Panc1 (cell line): ENCODE measurements around the gene CFAP74. TPM values are rescaled to one million over a fixed set of nuclear protein-coding genes. Genes with fewer than 3 reads are reported as not detected.

ENCODE experiments used
- ATAC-seq: fragments of 200-7000 bp; cut with Tn5 transposase; 2 replicates; pipeline ENCODE4 v1.9.1; 2020; ENCODE audit warnings: mild to moderate bottlenecking, moderate library complexity
- BruUV-seq: library from RNA; stranded (reverse); fragments of 400-500 nt; replicated peaks from 2 replicates; lab custom pipeline; 2021; lab: Mats Ljungman, UMichigan
- CTCF ChIA-PET: fragments of 300-600 bp; sonication (Branson Sonifier 250); formaldehyde crosslinking; loops from one replicate; lab custom pipeline; 2022; ENCODE audit warnings: antibody characterized with exemption; lab: Charles Lee
- POLR2A ChIA-PET: fragments of 300-600 bp; sonication (Branson Sonifier 250); formaldehyde crosslinking; loops from one replicate; lab custom pipeline; 2022; ENCODE audit warnings: antibody characterized with exemption; lab: Charles Lee
- DNase-seq: peaks from one replicate; pipeline ENCODE4 v3.0.0-alpha.2; 2010; ENCODE audit warnings: low read depth, low spot score
- H3K27ac ChIP-seq: 2 replicates; pipeline ENCODE4 v1.5.1; 2011; ENCODE audit warnings: mild to moderate bottlenecking, low read length, inconsistent platforms
- H3K27me3 ChIP-seq: fragments of 200-500 bp; sonication (Bioruptor generic); 2 replicates; pipeline ENCODE4 v1.6.0; 2014; ENCODE audit warnings: low read length, inconsistent platforms; ENCODE audit not compliant: control insufficient read depth, insufficient read depth
- H3K36me3 ChIP-seq: fragments of 200-500 bp; sonication (Bioruptor generic); 2 replicates; pipeline ENCODE4 v1.5.1; 2014; ENCODE audit warnings: inconsistent platforms, mild to moderate bottlenecking, low read length, moderate library complexity; ENCODE audit not compliant: control insufficient read depth, insufficient read depth
- H3K4me1 ChIP-seq: 2 replicates; pipeline ENCODE4 v1.5.1; 2011; ENCODE audit warnings: inconsistent platforms, mild to moderate bottlenecking, low read length, moderate library complexity; ENCODE audit not compliant: control insufficient read depth, insufficient read depth
- H3K4me3 ChIP-seq, 2 experiments: 2 replicates each; pipeline ENCODE4 v1.5.1; 2011 to 2012; ENCODE audit warnings: low read depth in 2 of 2, low read length in 2 of 2, mild to moderate bottlenecking in 2 of 2, inconsistent platforms in 1 of 2, moderate library complexity in 1 of 2
- H3K9me3 ChIP-seq: fragments of 200-500 bp; sonication (Bioruptor generic); 2 replicates; pipeline ENCODE4 v1.5.1; 2014; ENCODE audit warnings: low read depth, mild to moderate bottlenecking, inconsistent platforms, low read length, moderate library complexity; ENCODE audit not compliant: control insufficient read depth, insufficient read depth
- CTCF ChIP-seq: fragments of 450-650 bp; IDR thresholded peaks from 2 replicates; pipeline ENCODE4 v1.5.1; 2017; ENCODE audit warnings: mild to moderate bottlenecking
- POLR2AphosphoS5 ChIP-seq: IDR thresholded peaks from 2 replicates; pipeline ENCODE4 v1.6.1; 2012; ENCODE audit warnings: mild to moderate bottlenecking, low read depth, low read length, moderate library complexity
- REST ChIP-seq, 2 experiments: IDR thresholded peaks; 2 replicates each; pipeline ENCODE4 v1.6.1; 2011 to 2012; ENCODE audit warnings: low read depth in 2 of 2, control low read depth in 1 of 2, low read length in 1 of 2, mild to moderate bottlenecking in 1 of 2, moderate library complexity in 1 of 2; ENCODE audit not compliant: insufficient read depth in 1 of 2
- SIN3A ChIP-seq: IDR thresholded peaks from 2 replicates; pipeline ENCODE4 v1.6.1; 2012; ENCODE audit warnings: low read depth, mild to moderate bottlenecking, low read length, moderate library complexity, borderline replicate concordance; ENCODE audit not compliant: insufficient read depth
- TCF7L2 ChIP-seq: IDR thresholded peaks from 2 replicates; pipeline ENCODE4 v1.6.1; 2011; ENCODE audit warnings: mild to moderate bottlenecking, low read depth, low read length, inconsistent platforms
- in situ Hi-C: cut with HindIII; loops from 2 replicates; pipeline ENCODE4 v1.10.0; 2016; ENCODE audit warnings: low sequenced_read_pairs, low pct_unique_long_range_greater_than_20kb
- intact Hi-C: fragments of 100-400 bp; cut with micrococcal nuclease; formaldehyde crosslinking; loops from one replicate; pipeline ENCODE4 v1.10.0; 2022; ENCODE audit not compliant: unreplicated experiment
- total RNA-seq: library from RNA; stranded (reverse); gene quantifications from one replicate; pipeline ENCODE4 v1.2.1, GENCODE V29; 2021; ENCODE audit not compliant: unreplicated experiment

Gene CFAP74
- total RNA-seq, 1 experiment from 2014 or later = not detected

GRCh38 chr1:1969953-1970716 is 33.5 kb downstream of the CFAP74 start:
- intact Hi-C loops = no loop called here
- H3K36me3 ChIP-seq = no peaks in the 10 kb centered on the region
- ChIA-PET POLR2A (no interaction called here), CTCF (no interaction called here)
- no peak for ATAC-seq
- in situ Hi-C loops = no loop called here
- no peak overlapping the region for H3K4me3 ChIP-seq
- H3K9me3 ChIP-seq = no peaks in the 10 kb centered on the region
- no TSS peak for BruUV-seq
- H3K4me1 ChIP-seq = no peaks in the 10 kb centered on the region
- DNase-seq = no peak
- H3K27ac ChIP-seq = no peak overlapping the region
- no peaks in the 10 kb centered on the region for H3K27me3 ChIP-seq
- TF ChIP-seq TCF7L2 (no peak), POLR2AphosphoS5 (no peak), CTCF (no peak), SIN3A (no peak), REST (IDR thresholded peaks at IDR 0.05; ENCODE audit: insufficient read depth in 1 of 2, low read depth in 2 of 2, low read length in 1 of 2) (no peak)

- DNase-seq (no peak), ATAC-seq (no peak)
- intact Hi-C loops = no loop called here
- ChIA-PET POLR2A (no interaction called here), CTCF (interaction anchor here (0.8 kb wide), 1 partner anchor 75 kb away, joined by 3 read pairs; no protein-coding TSS in a partner anchor)
- no peak for TF ChIP-seq POLR2AphosphoS5
- no peak for TF ChIP-seq REST (IDR thresholded peaks at IDR 0.05; ENCODE audit: insufficient read depth in 1 of 2, low read depth in 2 of 2, low read length in 1 of 2)
- TF ChIP-seq CTCF = no peak
- TF ChIP-seq TCF7L2 = no peak
- no peak for TF ChIP-seq SIN3A
- Histone ChIP-seq H3K27ac (no peak overlapping the region), H3K36me3 (no peaks in the 10 kb centered on the region), H3K27me3 (no peaks in the 10 kb centered on the region), H3K9me3 (no peaks in the 10 kb centered on the region), H3K4me3 (no peak overlapping the region), H3K4me1 (no peaks in the 10 kb centered on the region)
- in situ Hi-C loops = no loop called here
- BruUV-seq = no TSS peak
These were observed 34.1 kb downstream of the CFAP74 start for GRCh38 chr1:1969505-1969900.
